A673 (cell line): ENCODE results near the gene INHBA. TPM values are rescaled to one million over a fixed set of nuclear protein-coding genes. Genes with fewer than 3 reads are reported as not detected.

Experiments
- BruUV-seq: library from RNA; stranded (reverse); fragments of 400-500 nt; replicated peaks from 2 replicates; lab custom pipeline; 2021; lab: Mats Ljungman, UMichigan
- CTCF ChIA-PET: fragments of 300-600 bp; sonication (Branson Sonifier 250); formaldehyde crosslinking; loops from one replicate; lab custom pipeline; 2022; ENCODE audit warnings: antibody characterized with exemption; lab: Charles Lee
- POLR2A ChIA-PET: fragments of 300-600 bp; sonication (Branson Sonifier 250); formaldehyde crosslinking; loops from one replicate; lab custom pipeline; 2022; ENCODE audit warnings: antibody characterized with exemption; ENCODE audit not compliant: low non-redundant PET; lab: Charles Lee
- DNase-seq: peaks from one replicate; pipeline ENCODE4 v3.0.0-alpha.2; 2015; ENCODE audit warnings: low spot score
- H3K27ac ChIP-seq: fragments of 200-600 bp; sonication (generic); 2 replicates; pipeline ENCODE4 v1.5.1; 2016; ENCODE audit warnings: mixed run types, low read depth, mild to moderate bottlenecking, mixed read lengths, antibody characterized with exemption, low read length; ENCODE audit not compliant: poor library complexity, severe bottlenecking
- H3K27me3 ChIP-seq: fragments of 200-600 bp; sonication (generic); replicated peaks from 2 replicates; pipeline ENCODE4 v1.6.1; 2017; ENCODE audit warnings: mixed run types, low read depth, mild to moderate bottlenecking, mixed read lengths, antibody characterized with exemption, low read length; ENCODE audit not compliant: insufficient read depth, poor library complexity
- H3K36me3 ChIP-seq: fragments of 200-600 bp; sonication (generic); 2 replicates; pipeline ENCODE4 v1.6.1; 2016; ENCODE audit warnings: mixed run types, mild to moderate bottlenecking, mixed read lengths, antibody characterized with exemption, low read length; ENCODE audit not compliant: insufficient read depth, poor library complexity, severe bottlenecking
- H3K4me1 ChIP-seq: fragments of 200-600 bp; sonication (generic); 2 replicates; pipeline ENCODE4 v1.6.1; 2017; ENCODE audit warnings: mixed run types, mild to moderate bottlenecking, mixed read lengths, antibody characterized with exemption, low read length; ENCODE audit not compliant: insufficient read depth, poor library complexity, severe bottlenecking
- H3K4me3 ChIP-seq: fragments of 200-600 bp; sonication (generic); 2 replicates; pipeline ENCODE4 v1.5.1; 2016; ENCODE audit warnings: low read depth, mixed run types, mild to moderate bottlenecking, mixed read lengths, low read length; ENCODE audit not compliant: poor library complexity, severe bottlenecking
- H3K9me3 ChIP-seq: fragments of 200-600 bp; sonication (generic); 2 replicates; pipeline ENCODE4 v1.6.1; 2016; ENCODE audit warnings: mixed run types, low read depth, mild to moderate bottlenecking, mixed read lengths, antibody characterized with exemption, low read length; ENCODE audit not compliant: poor library complexity, severe bottlenecking
- CTCF ChIP-seq: fragments of 300-800, 200-600 bp; sonication (generic); conservative IDR thresholded peaks from 2 replicates; pipeline ENCODE4 v1.5.1; 2017; ENCODE audit warnings: low read depth, mild to moderate bottlenecking, antibody characterized with exemption, low read length, moderate library complexity, mixed read lengths
- EZH2 ChIP-seq: fragments of 200-600 bp; sonication (generic); IDR thresholded peaks from 2 replicates; pipeline ENCODE4 v1.6.1; 2017; ENCODE audit warnings: borderline replicate concordance, low read depth, mild to moderate bottlenecking, mixed read lengths, antibody characterized with exemption, low read length; ENCODE audit not compliant: poor library complexity, severe bottlenecking
- intact Hi-C: fragments of 100-400 bp; cut with micrococcal nuclease; formaldehyde crosslinking; loops from one replicate; pipeline ENCODE4 v1.10.0; 2022; ENCODE audit not compliant: unreplicated experiment
- total RNA-seq: library from RNA; stranded (reverse); gene quantifications from 2 replicates; pipeline ENCODE4 v1.2.3, GENCODE V29; 2021

INHBA gene
- total RNA-seq, 1 experiment from 2014 or later = 1.7 TPM

DNA sequence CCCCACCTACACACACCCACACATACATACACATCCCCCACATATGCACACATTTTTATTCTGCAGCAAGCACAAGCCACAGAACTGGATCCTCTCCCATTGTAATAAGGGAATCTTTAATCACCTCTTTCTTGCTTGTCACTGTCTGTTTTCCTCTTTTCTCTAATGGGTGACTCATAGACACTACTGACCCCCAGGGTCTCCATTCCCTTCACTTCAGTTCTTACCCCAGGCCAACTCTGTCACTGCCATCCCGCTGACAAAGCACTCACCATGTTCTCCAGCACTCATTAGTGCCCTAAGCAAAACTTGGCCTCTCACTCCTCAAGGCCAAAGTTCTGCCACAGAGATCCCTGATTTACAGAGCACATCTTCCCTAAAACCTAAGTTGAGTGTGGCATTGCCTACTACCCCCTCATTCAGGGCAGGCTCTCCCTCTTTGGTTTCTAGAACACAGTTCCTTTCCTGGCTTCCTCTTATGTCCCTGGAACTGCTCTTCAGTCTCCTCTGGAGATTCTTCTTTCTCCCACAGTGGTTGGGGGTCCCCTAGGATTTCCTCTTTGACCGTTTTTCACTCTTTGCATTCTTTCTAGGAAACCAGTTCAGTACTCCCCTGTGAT, 39.6 kb upstream of the INHBA start:
- Histone ChIP-seq H3K9me3 (peaks cover 4% of the 10 kb centered on the region), H3K4me1 (no peaks in the 10 kb centered on the region), H3K4me3 (no peak overlapping the region), H3K36me3 (no peaks in the 10 kb centered on the region), H3K27ac (no peak overlapping the region), H3K27me3 (no peaks in the 10 kb centered on the region)
- BruUV-seq = no TSS peak
- no peak for DNase-seq
- ChIA-PET POLR2A (no interaction called here), CTCF (no interaction called here)
- intact Hi-C loops = no loop called here
- TF ChIP-seq EZH2 = no peak
- no peak for TF ChIP-seq CTCF

DNA sequence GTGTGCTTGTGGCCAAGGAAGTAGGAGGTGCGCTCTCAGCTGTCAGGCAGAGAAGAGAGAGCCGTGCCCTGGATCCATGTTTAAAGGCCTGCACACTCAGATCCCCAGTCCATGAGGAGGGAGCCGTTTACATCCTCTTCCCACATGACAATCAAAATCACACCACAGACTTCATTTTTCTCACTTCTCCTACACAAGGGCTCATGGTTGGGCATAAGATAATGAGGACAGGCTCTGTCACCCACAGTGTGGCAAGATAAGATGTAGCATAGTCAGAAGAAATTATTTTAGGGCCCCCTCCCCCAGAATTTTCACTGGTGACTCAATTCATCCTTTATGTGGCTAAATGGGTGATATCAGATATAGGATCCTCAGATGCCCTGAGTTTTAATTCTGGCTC, 35.9 kb upstream of the INHBA start:
- ChIA-PET POLR2A (no interaction called here), CTCF (no interaction called here)
- BruUV-seq = no TSS peak
- Histone ChIP-seq H3K27ac (no peak overlapping the region), H3K9me3 (peaks cover 4% of the 10 kb centered on the region), H3K36me3 (no peaks in the 10 kb centered on the region), H3K4me1 (no peaks in the 10 kb centered on the region), H3K4me3 (no peak overlapping the region), H3K27me3 (no peaks in the 10 kb centered on the region)
- TF ChIP-seq CTCF (no peak), EZH2 (no peak)
- DNase-seq = no peak
- intact Hi-C loops = no loop called here

DNA sequence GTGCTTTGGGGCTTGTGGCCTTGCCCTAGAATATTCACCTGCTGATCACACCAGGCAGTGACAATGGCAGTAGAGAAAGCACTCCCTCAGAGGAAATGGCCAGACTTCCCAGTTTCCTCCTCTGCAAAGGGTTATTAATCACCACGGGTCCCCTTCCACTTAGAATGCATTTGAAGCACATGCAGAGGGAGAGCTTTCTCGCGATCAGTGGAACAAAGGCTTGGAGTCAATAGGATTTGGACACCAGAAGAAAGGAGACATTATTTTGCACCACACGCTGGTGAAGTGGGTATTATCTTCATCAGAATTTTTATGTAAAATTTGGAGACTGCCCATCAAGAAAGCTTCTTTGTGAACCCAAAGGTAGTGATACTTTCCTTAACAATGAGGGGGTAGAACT, 35.4 kb upstream of the INHBA start:
- ChIA-PET CTCF (no interaction called here), POLR2A (no interaction called here)
- H3K27ac ChIP-seq = no peak overlapping the region
- H3K27me3 ChIP-seq = no peaks in the 10 kb centered on the region
- DNase-seq = peak; percentile 26
- no peak for TF ChIP-seq CTCF
- no peak for TF ChIP-seq EZH2
- intact Hi-C loops = no loop called here
- H3K9me3 ChIP-seq = peaks cover 4% of the 10 kb centered on the region
- BruUV-seq = no TSS peak
- H3K36me3 ChIP-seq = no peaks in the 10 kb centered on the region
- no peaks in the 10 kb centered on the region for H3K4me1 ChIP-seq
- H3K4me3 ChIP-seq = no peak overlapping the region
